Cardiac fibroblast (primary cell): ENCODE measurements around the gene SCN8A.

Experiments
- DNase-seq, 2 donors: peaks; one replicate each; pipeline versions ENCODE4 v3.0.0 to v3.0.0-alpha.2; 2010; ENCODE audit warnings: low read depth in 2 of 2
- H3K4me3 ChIP-seq, 2 donors: replicated peaks in 1 of 2; 1 replicate in 1 of 2; 2 replicates in 1 of 2; pipeline ENCODE4 v1.5.1; 2011; ENCODE audit warnings: low read depth in 2 of 2, low read length in 2 of 2, mild to moderate bottlenecking in 2 of 2, moderate library complexity in 1 of 2
- CTCF ChIP-seq: IDR thresholded peaks from one replicate; pipeline ENCODE4 v1.5.1; 2011; ENCODE audit warnings: low read depth, mild to moderate bottlenecking, low read length, inconsistent platforms

Gene SCN8A

GRCh38 chr12:51744235-51744634 is 153.2 kb downstream of the SCN8A start:
- no peak for TF ChIP-seq CTCF
- no peak overlapping the region for H3K4me3 ChIP-seq
- no peak for DNase-seq

- no peak overlapping the region for H3K4me3 ChIP-seq
- DNase-seq: no peak
- TF ChIP-seq CTCF: no peak
These were observed 153.9 kb downstream of the SCN8A start for GRCh38 chr12:51744957-51745356.

GRCh38 chr12:51746416-51746815 is 155.4 kb downstream of the SCN8A start:
- no peak for TF ChIP-seq CTCF
- H3K4me3 ChIP-seq: no peak overlapping the region
- no peak for DNase-seq

- DNase-seq: no peak
- H3K4me3 ChIP-seq: no peak overlapping the region
- no peak for TF ChIP-seq CTCF
These were observed 157.2 kb downstream of the SCN8A start for GRCh38 chr12:51748235-51748634.

- no peak overlapping the region for H3K4me3 ChIP-seq
- no peak for TF ChIP-seq CTCF
- DNase-seq: no peak
These were observed 158.4 kb downstream of the SCN8A start for GRCh38 chr12:51749206-51749985.

GRCh38 chr12:51749986-51750317 is 158.9 kb downstream of the SCN8A start:
- DNase-seq: no peak
- no peak for TF ChIP-seq CTCF
- H3K4me3 ChIP-seq: no peak overlapping the region

GRCh38 chr12:51751661-51752060 is 160.6 kb downstream of the SCN8A start:
- no peak overlapping the region for H3K4me3 ChIP-seq
- TF ChIP-seq CTCF: no peak
- DNase-seq: peak in 1 of 2 donors; percentile 28
